ENCODE measurements around the gene HOXB8.

DNA sequence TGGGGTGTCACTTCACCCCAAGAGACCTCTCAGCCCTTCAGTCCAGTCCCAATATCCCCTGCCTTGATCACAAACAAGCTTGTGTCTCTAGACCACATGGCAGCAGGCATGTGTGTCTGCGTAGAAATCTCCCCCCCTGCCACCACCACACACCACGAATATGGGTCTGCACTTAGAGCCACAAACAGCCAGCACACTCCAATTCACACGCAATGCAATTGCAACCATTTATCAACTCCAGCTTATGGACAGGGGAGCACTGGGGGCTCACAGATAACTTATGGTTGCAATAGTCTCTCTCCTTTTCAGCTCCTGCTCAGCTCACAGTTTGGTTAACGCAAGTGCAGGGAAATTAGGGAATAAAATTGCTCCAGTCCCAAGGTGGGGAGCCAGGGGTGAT is 8.5 kb upstream of the HOXB8 start:
- TF ChIP-seq, protein P1, sequence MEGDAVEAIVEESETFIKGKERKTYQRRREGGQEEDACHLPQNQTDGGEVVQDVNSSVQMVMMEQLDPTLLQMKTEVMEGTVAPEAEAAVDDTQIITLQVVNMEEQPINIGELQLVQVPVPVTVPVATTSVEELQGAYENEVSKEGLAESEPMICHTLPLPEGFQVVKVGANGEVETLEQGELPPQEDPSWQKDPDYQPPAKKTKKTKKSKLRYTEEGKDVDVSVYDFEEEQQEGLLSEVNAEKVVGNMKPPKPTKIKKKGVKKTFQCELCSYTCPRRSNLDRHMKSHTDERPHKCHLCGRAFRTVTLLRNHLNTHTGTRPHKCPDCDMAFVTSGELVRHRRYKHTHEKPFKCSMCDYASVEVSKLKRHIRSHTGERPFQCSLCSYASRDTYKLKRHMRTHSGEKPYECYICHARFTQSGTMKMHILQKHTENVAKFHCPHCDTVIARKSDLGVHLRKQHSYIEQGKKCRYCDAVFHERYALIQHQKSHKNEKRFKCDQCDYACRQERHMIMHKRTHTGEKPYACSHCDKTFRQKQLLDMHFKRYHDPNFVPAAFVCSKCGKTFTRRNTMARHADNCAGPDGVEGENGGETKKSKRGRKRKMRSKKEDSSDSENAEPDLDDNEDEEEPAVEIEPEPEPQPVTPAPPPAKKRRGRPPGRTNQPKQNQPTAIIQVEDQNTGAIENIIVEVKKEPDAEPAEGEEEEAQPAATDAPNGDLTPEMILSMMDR (conservative IDR thresholded peaks at IDR 0.05; ENCODE audit: low read depth in 2 of 2): no peak
- no peak for TF ChIP-seq EZH2phosphoT487 (IDR thresholded peaks at IDR 0.05; ENCODE audit: unreplicated experiment)
